Measurements from ENCODE around the gene RNF180.

RNF180 gene

GRCh38 chr5:64166201-64166959, 737 bp downstream of the RNF180 start:
- Histone ChIP-seq H4K20me1 (ENCODE audit: insufficient read depth, low read length, poor library complexity, severe bottlenecking) (no peaks in the 10 kb centered on the region), H3K4me3 (ENCODE audit: low read length, poor library complexity, severe bottlenecking) (no peak overlapping the region), H2AFZ (ENCODE audit: low read length) (no peak overlapping the region), H3K4me2 (ENCODE audit: low read depth, low read length, poor library complexity, severe bottlenecking) (no peak overlapping the region), H3K79me2 (ENCODE audit: insufficient read depth, low read length) (no peaks in the 10 kb centered on the region), H3F3A (ENCODE audit: low read depth) (no peaks in the 10 kb centered on the region), H3K9ac (ENCODE audit: low read depth, low read length, poor library complexity, severe bottlenecking) (no peak overlapping the region), H3K9me2 (replicated peaks; ENCODE audit: low read depth, low read length) (no peaks in the 10 kb centered on the region), H3K36me3 (ENCODE audit: insufficient read depth, low read length) (no peaks in the 10 kb centered on the region), H3K9me3 (ENCODE audit: insufficient read depth, low read depth, low read length) (0 out of 2 replicates have a peak, but pooled peaks cover 3% of the 10 kb centered on the region), H3K4me1 (ENCODE audit: insufficient read depth, low read length, poor library complexity, severe bottlenecking) (no peaks in the 10 kb centered on the region), H3K27me3 (ENCODE audit: insufficient read depth, low read length, poor library complexity, severe bottlenecking) (no peaks in the 10 kb centered on the region)
- TF ChIP-seq CTCF (conservative IDR thresholded peaks at IDR 0.05; ENCODE audit: low read length) (no peak), EZH2phosphoT487 (IDR thresholded peaks at IDR 0.05; ENCODE audit: borderline replicate concordance) (no peak)

GRCh38 chr5:64176301-64176700, 10.7 kb downstream of the RNF180 start:
- Histone ChIP-seq H3F3A (ENCODE audit: low read depth) (no peaks in the 10 kb centered on the region), H4K20me1 (ENCODE audit: insufficient read depth, low read length, poor library complexity, severe bottlenecking) (no peaks in the 10 kb centered on the region), H3K4me3 (ENCODE audit: low read length, poor library complexity, severe bottlenecking) (no peak overlapping the region)

GRCh38 chr5:64180661-64181343, 15.2 kb downstream of the RNF180 start:
- H3K9me2 ChIP-seq (replicated peaks; ENCODE audit: low read depth, low read length) = no peaks in the 10 kb centered on the region
- H3K36me3 ChIP-seq (ENCODE audit: insufficient read depth, low read length) = no peaks in the 10 kb centered on the region
- H4K20me1 ChIP-seq (ENCODE audit: insufficient read depth, low read length, poor library complexity, severe bottlenecking) = no peaks in the 10 kb centered on the region
- H3K4me1 ChIP-seq (ENCODE audit: insufficient read depth, low read length, poor library complexity, severe bottlenecking) = no peaks in the 10 kb centered on the region
- TF ChIP-seq CTCF (conservative IDR thresholded peaks at IDR 0.05; ENCODE audit: low read length) = no peak
- no peak for TF ChIP-seq EZH2phosphoT487 (IDR thresholded peaks at IDR 0.05; ENCODE audit: borderline replicate concordance)
- H3F3A ChIP-seq (ENCODE audit: low read depth) = no peaks in the 10 kb centered on the region
- H3K4me3 ChIP-seq (ENCODE audit: low read length, poor library complexity, severe bottlenecking) = no peak overlapping the region
- no peaks in the 10 kb centered on the region for H3K79me2 ChIP-seq (ENCODE audit: insufficient read depth, low read length)
- no peak overlapping the region for H3K9ac ChIP-seq (ENCODE audit: low read depth, low read length, poor library complexity, severe bottlenecking)
- no peaks in the 10 kb centered on the region for H3K27me3 ChIP-seq (ENCODE audit: insufficient read depth, low read length, poor library complexity, severe bottlenecking)
- no peak overlapping the region for H2AFZ ChIP-seq (ENCODE audit: low read length)
- H3K4me2 ChIP-seq (ENCODE audit: low read depth, low read length, poor library complexity, severe bottlenecking) = no peak overlapping the region
- H3K9me3 ChIP-seq (ENCODE audit: insufficient read depth, low read depth, low read length) = no peaks in the 10 kb centered on the region

More at GRCh38 chr5:64176301-64176700, 10.7 kb downstream of the RNF180 start:
- no peak overlapping the region for H3K4me2 ChIP-seq (ENCODE audit: low read depth, low read length, poor library complexity, severe bottlenecking)
- H3K79me2 ChIP-seq (ENCODE audit: insufficient read depth, low read length) = no peaks in the 10 kb centered on the region
- no peak overlapping the region for H2AFZ ChIP-seq (ENCODE audit: low read length)
- no peaks in the 10 kb centered on the region for H3K27me3 ChIP-seq (ENCODE audit: insufficient read depth, low read length, poor library complexity, severe bottlenecking)
- H3K36me3 ChIP-seq (ENCODE audit: insufficient read depth, low read length) = no peaks in the 10 kb centered on the region
- no peaks in the 10 kb centered on the region for H3K9me2 ChIP-seq (replicated peaks; ENCODE audit: low read depth, low read length)
- H3K4me1 ChIP-seq (ENCODE audit: insufficient read depth, low read length, poor library complexity, severe bottlenecking) = no peaks in the 10 kb centered on the region
- TF ChIP-seq EZH2phosphoT487 (IDR thresholded peaks at IDR 0.05; ENCODE audit: borderline replicate concordance) (no peak), CTCF (conservative IDR thresholded peaks at IDR 0.05; ENCODE audit: low read length) (no peak)
- H3K9ac ChIP-seq (ENCODE audit: low read depth, low read length, poor library complexity, severe bottlenecking) = no peak overlapping the region
- no peaks in the 10 kb centered on the region for H3K9me3 ChIP-seq (ENCODE audit: insufficient read depth, low read depth, low read length)

Measured in Loucy (cell line).